OCI-LY1 (cell line): ENCODE measurements around the gene AKAP9.

Source experiments
- EZH2 ChIP-seq: fragments of 200-600 bp; sonication (generic), shearing (Covaris generic); IDR thresholded peaks from 2 replicates; pipeline ENCODE4 v1.8.0; 2017; ENCODE audit warnings: borderline replicate concordance, mixed run types, mild to moderate bottlenecking, antibody characterized with exemption, low read length, moderate library complexity, mixed read lengths
- TF ChIP-seq, protein P1 (sequence below): fragments of 200-600 bp; sonication (generic), shearing (Covaris generic); IDR thresholded peaks from 2 replicates; pipeline ENCODE4 v1.5.1; 2017; ENCODE audit warnings: mild to moderate bottlenecking, antibody characterized with exemption, low read length, moderate library complexity, mixed read lengths

DNA sequence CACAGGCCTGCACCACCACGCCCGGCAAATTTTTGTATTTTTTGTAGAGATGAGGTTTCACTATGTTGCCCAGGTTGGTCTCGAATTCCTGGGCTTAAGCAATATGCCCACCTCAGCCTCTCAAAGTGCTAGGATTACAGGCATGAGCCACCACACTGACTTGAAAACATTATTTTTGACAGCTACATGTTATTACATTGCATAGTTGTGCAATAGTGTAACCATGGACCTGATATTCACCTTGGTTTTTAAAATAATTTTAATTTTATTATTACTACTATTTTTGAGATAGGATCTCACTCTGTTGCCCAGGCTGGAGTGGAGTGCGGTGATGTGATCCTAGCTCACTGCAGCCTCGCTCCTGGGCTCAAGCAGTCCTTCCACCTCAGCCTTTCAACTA lies 18.4 kb downstream of the AKAP9 start:
- TF ChIP-seq, protein P1, sequence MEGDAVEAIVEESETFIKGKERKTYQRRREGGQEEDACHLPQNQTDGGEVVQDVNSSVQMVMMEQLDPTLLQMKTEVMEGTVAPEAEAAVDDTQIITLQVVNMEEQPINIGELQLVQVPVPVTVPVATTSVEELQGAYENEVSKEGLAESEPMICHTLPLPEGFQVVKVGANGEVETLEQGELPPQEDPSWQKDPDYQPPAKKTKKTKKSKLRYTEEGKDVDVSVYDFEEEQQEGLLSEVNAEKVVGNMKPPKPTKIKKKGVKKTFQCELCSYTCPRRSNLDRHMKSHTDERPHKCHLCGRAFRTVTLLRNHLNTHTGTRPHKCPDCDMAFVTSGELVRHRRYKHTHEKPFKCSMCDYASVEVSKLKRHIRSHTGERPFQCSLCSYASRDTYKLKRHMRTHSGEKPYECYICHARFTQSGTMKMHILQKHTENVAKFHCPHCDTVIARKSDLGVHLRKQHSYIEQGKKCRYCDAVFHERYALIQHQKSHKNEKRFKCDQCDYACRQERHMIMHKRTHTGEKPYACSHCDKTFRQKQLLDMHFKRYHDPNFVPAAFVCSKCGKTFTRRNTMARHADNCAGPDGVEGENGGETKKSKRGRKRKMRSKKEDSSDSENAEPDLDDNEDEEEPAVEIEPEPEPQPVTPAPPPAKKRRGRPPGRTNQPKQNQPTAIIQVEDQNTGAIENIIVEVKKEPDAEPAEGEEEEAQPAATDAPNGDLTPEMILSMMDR: no peak
- no peak for TF ChIP-seq EZH2
